ENCODE data around the gene NIPBL. TPM values are rescaled to one million over a fixed set of nuclear protein-coding genes. Genes with fewer than 3 reads are reported as not detected.

The NIPBL gene
- total RNA-seq, 2 experiments from 2014 or later, result 108 to 120 TPM

DNA sequence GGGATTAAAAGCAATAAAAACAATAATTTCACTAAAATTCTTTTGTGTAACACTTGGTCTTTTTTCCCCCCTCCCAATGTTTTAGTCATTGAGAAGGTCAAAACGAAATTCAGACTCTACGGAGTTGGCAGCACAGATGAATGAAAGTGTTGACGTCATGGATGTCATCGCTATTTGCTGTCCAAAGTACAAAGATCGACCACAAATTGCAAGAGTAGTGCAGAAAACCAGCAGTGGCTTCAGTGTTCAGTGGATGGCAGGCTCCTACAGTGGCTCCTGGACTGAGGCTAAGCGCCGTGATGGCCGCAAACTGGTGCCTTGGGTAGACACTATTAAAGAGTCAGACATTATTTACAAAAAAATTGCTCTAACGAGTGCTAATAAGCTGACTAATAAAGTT lies 187.9 kb downstream of the NIPBL start:
- DNase-seq, result no peak
- Histone ChIP-seq H3K27me3 (ENCODE audit: control insufficient read depth in 1 of 2, insufficient read depth in 2 of 2, low read length in 2 of 2) (no peaks in the 10 kb centered on the region), H3K36me3 (ENCODE audit: insufficient read depth, low read length) (peaks cover 49% of the 10 kb centered on the region), H3K9me3 (ENCODE audit: control insufficient read depth in 1 of 2, insufficient read depth in 1 of 2, low read length in 2 of 2) (no peaks in the 10 kb centered on the region), H3K27ac (ENCODE audit: low read depth in 1 of 2, low read length in 2 of 2) (no peak overlapping the region), H3K4me3 (ENCODE audit: low read length) (no peak overlapping the region), H3K4me1 (ENCODE audit: insufficient read depth, low read length) (no peaks in the 10 kb centered on the region)
- TF ChIP-seq, protein P1, sequence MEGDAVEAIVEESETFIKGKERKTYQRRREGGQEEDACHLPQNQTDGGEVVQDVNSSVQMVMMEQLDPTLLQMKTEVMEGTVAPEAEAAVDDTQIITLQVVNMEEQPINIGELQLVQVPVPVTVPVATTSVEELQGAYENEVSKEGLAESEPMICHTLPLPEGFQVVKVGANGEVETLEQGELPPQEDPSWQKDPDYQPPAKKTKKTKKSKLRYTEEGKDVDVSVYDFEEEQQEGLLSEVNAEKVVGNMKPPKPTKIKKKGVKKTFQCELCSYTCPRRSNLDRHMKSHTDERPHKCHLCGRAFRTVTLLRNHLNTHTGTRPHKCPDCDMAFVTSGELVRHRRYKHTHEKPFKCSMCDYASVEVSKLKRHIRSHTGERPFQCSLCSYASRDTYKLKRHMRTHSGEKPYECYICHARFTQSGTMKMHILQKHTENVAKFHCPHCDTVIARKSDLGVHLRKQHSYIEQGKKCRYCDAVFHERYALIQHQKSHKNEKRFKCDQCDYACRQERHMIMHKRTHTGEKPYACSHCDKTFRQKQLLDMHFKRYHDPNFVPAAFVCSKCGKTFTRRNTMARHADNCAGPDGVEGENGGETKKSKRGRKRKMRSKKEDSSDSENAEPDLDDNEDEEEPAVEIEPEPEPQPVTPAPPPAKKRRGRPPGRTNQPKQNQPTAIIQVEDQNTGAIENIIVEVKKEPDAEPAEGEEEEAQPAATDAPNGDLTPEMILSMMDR (IDR thresholded peaks at IDR 0.05), result no peak
- CTCF ChIA-PET, result no interaction called here
- no peaks in the 10 kb centered on the region for H3K27me3 Mint-ChIP-seq
- peaks cover 49% of the 10 kb centered on the region for H3K36me3 Mint-ChIP-seq (ENCODE audit: low read depth)
- POLR2A ChIA-PET, result no interaction called here
- no peak overlapping the region for H3K27ac Mint-ChIP-seq
- H3K4me3 Mint-ChIP-seq, result no peak overlapping the region
- ATAC-seq (ENCODE audit: poor library complexity), result no peak
- H3K4me1 Mint-ChIP-seq (ENCODE audit: low read depth), result no peaks in the 10 kb centered on the region
- intact Hi-C loops (cut with DNase I, micrococcal nuclease), result no loop called here
- H3K9me3 Mint-ChIP-seq, result no peaks in the 10 kb centered on the region

DNA sequence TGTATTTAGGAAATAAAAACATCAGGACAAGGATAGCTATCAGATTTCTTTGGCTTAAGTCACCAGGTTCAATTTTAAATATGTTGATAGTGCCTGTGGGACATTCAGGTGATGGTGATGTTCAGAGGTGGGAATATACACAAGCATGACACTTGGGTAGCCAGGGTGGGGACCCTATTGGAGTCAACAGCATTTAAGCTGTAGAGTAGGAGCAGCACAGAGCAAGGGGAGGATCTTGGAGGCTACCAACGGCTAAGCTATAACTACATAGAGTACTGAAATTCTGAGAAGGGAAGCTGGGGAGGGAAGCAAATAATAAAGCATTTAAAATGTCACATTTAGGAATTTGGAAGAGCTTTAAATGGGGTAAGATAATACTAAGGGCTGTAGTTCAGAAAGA lies 194.9 kb downstream of the NIPBL start:
- H3K4me1 ChIP-seq (ENCODE audit: insufficient read depth, low read length), result no peaks in the 10 kb centered on the region
- no peak overlapping the region for H3K27ac ChIP-seq (ENCODE audit: low read depth in 1 of 2, low read length in 2 of 2)
- no peaks in the 10 kb centered on the region for H3K9me3 Mint-ChIP-seq
- no peaks in the 10 kb centered on the region for H3K9me3 ChIP-seq (ENCODE audit: control insufficient read depth in 1 of 2, insufficient read depth in 1 of 2, low read length in 2 of 2)
- H3K4me3 ChIP-seq (ENCODE audit: low read length), result no peak overlapping the region
- H3K27me3 ChIP-seq (ENCODE audit: control insufficient read depth in 1 of 2, insufficient read depth in 2 of 2, low read length in 2 of 2), result no peaks in the 10 kb centered on the region
- H3K4me3 Mint-ChIP-seq, result no peak overlapping the region
- DNase-seq (no peak), ATAC-seq (ENCODE audit: poor library complexity) (no peak)
- H3K4me1 Mint-ChIP-seq (ENCODE audit: low read depth), result no peaks in the 10 kb centered on the region
- peaks cover 1% of the 10 kb centered on the region for H3K36me3 Mint-ChIP-seq (ENCODE audit: low read depth)
- intact Hi-C loops (cut with DNase I, micrococcal nuclease), result no loop called here
- TF ChIP-seq, protein P1 (IDR thresholded peaks at IDR 0.05), result no peak
- no peaks in the 10 kb centered on the region for H3K27me3 Mint-ChIP-seq
- ChIA-PET POLR2A (interaction anchor here (0.9 to 1.1 kb wide), 2 partner anchors 12 to 40 kb away, joined by 3 read pairs; no protein-coding TSS in a partner anchor), CTCF (interaction anchor here (1.0 kb wide), 1 partner anchor 10 kb away, joined by 3 read pairs; no protein-coding TSS in a partner anchor)
- H3K36me3 ChIP-seq (ENCODE audit: insufficient read depth, low read length), result no peaks in the 10 kb centered on the region
- H3K27ac Mint-ChIP-seq, result no peak overlapping the region

DNA sequence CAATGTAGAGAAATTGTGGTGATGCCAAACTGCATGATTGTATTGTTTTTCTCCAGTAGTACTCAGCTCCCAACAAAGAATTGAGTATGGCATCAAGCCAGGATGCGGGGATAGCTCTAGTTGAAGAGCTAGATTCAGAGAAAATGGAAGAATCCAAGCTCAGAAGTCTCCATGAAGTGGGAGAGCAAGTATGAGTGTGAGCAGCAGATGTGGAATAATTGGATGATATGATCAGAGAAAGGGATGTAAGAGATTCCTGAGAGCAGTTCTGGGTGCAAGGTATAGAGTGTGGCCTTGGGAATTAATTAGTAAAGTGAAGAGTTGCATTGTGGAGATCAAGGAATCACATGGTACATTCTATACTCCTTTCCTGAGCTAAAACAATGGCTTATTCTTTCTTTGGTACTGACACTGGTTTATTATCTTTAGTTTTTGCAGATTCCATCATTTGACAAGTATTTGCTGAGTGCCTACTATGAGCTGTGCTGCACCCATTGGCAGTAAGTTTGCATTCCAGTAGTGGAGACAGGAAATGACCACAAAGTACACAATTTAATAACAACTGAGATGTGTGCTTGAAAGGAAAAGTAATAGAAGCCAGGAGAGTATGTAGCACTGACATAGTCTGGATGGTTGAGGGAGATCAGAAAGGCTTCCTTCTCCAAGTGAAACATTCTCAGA lies 195.5 kb downstream of the NIPBL start:
- no peaks in the 10 kb centered on the region for H3K36me3 ChIP-seq (ENCODE audit: insufficient read depth, low read length)
- intact Hi-C loops (cut with DNase I, micrococcal nuclease), result no loop called here
- H3K27me3 ChIP-seq (ENCODE audit: control insufficient read depth in 1 of 2, insufficient read depth in 2 of 2, low read length in 2 of 2), result no peaks in the 10 kb centered on the region
- ChIA-PET CTCF (interaction anchor here (1.0 kb wide), 1 partner anchor 9 kb away, joined by 3 read pairs; no protein-coding TSS in a partner anchor), POLR2A (interaction anchor here (0.9 to 1.1 kb wide), 2 partner anchors 12 to 39 kb away, joined by 3 read pairs; no protein-coding TSS in a partner anchor)
- Mint-ChIP-seq H3K4me1 (ENCODE audit: low read depth) (no peaks in the 10 kb centered on the region), H3K27ac (no peak overlapping the region), H3K9me3 (no peaks in the 10 kb centered on the region), H3K4me3 (no peak overlapping the region), H3K27me3 (no peaks in the 10 kb centered on the region), H3K36me3 (ENCODE audit: low read depth) (no peaks in the 10 kb centered on the region)
- ATAC-seq (ENCODE audit: poor library complexity) (no peak), DNase-seq (no peak)
- no peaks in the 10 kb centered on the region for H3K9me3 ChIP-seq (ENCODE audit: control insufficient read depth in 1 of 2, insufficient read depth in 1 of 2, low read length in 2 of 2)
- H3K27ac ChIP-seq (ENCODE audit: low read depth in 1 of 2, low read length in 2 of 2), result no peak overlapping the region
- TF ChIP-seq, protein P1 (IDR thresholded peaks at IDR 0.05), result no peak
- no peak overlapping the region for H3K4me3 ChIP-seq (ENCODE audit: low read length)
- no peaks in the 10 kb centered on the region for H3K4me1 ChIP-seq (ENCODE audit: insufficient read depth, low read length)
